Measurements from ENCODE around the gene DNAJC5.

The DNAJC5 gene

DNA sequence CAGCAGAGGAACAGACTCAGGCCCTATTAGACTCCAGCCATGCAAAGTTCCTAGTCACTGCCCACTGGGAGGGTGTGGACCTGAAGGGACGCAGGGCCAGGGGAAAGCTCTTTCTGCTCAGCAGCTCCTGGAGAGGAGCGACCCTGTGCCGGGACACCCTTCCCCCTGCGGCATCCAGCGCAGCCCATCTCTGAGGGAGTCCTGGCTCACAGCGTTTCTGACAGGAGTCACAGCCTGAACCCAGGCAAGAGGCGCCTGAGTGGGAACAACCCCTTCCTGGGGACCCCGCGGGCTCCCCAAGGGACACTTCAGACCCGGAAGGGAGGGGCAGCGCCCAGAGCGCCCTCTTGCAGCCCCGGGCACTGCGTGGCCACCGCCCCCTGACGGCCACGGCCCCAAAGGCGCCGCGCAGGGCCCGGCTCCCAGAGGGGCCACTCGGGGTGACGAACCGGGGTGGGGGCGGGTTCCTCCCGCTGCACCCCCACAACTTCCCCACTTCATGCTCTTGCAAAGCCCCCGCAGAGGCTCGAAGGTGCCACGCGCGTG is 60.4 kb downstream of the DNAJC5 start:
- H3K4me3 ChIP-seq (ENCODE audit: low read depth, low read length), result peak overlapping the region; percentile 93
- TF ChIP-seq, protein P1, sequence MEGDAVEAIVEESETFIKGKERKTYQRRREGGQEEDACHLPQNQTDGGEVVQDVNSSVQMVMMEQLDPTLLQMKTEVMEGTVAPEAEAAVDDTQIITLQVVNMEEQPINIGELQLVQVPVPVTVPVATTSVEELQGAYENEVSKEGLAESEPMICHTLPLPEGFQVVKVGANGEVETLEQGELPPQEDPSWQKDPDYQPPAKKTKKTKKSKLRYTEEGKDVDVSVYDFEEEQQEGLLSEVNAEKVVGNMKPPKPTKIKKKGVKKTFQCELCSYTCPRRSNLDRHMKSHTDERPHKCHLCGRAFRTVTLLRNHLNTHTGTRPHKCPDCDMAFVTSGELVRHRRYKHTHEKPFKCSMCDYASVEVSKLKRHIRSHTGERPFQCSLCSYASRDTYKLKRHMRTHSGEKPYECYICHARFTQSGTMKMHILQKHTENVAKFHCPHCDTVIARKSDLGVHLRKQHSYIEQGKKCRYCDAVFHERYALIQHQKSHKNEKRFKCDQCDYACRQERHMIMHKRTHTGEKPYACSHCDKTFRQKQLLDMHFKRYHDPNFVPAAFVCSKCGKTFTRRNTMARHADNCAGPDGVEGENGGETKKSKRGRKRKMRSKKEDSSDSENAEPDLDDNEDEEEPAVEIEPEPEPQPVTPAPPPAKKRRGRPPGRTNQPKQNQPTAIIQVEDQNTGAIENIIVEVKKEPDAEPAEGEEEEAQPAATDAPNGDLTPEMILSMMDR (conservative IDR thresholded peaks at IDR 0.05; ENCODE audit: low read depth, low read length), result no peak
- no peak for DNase-seq (ENCODE audit: low read depth)

DNA sequence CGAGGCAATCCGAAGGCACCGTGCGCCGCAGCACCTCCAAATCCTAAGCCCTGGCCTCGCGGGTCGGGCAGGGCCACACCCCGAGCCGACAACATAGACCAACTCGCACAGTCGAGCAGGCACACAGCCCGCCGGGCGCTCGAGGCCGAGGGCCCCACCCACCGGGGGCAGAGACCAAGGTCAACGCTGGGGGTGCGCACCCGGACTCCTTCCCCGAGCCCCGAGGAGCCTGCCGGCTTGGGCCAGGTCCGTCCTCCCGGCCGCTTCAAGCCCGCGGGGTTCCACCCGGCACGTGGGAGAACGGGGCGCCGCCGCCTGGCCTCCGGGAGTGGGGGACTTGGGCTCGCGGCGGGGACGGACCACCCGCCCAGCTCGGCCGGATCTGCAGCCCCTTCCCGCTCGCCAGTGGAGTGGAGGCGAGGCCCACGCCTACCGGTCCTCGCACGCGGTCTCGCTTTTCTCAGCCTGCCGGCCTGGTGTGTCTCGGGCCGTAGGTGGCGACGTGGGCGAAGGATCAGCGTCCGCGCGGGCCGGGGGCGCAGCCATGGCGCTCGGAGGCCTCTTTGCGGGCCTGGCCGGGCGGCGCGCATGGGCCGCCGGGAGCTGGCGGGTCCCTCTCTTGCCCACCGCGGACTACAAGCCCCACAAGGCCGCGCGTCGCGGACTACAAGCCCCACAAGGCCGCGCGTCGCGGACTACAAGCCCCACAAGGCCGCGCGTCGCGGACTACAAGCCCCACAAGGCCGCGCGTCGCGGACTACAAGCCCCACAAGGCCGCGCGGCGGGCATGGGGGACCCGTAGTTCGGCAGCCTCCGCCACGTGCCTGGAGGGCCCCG is 61.1 kb downstream of the DNAJC5 start, which contains the start of gene UCKL1:
UCKL1 (minus strand) TSS at position 590 of the 837 bp plus-strand sequence; CDS start at position 546, 44 bp downstream.
- TF ChIP-seq, protein P1 (conservative IDR thresholded peaks at IDR 0.05; ENCODE audit: low read depth, low read length), result no peak
- peak within 1 kb of the TSS; percentile 93 for H3K4me3 ChIP-seq (ENCODE audit: low read depth, low read length)
- peak; percentile 94 for DNase-seq (ENCODE audit: low read depth)

DNA sequence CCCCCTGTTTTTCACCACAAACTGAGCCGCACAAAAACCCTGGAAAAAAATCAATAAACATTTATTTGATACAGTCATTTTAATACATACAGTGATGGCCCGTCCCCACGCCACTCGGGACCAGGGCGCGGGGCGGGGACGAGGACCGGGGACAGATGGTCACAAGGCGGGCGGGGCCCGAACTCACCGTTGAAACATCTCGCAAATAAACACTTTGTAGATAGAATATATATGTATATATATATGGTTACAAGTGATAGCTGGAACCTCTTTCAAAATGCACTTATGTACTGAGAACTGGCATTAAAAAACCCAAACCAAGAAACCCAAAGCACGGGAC is 61.7 kb downstream of the DNAJC5 start:
- TF ChIP-seq, protein P1 (conservative IDR thresholded peaks at IDR 0.05; ENCODE audit: low read depth, low read length), result no peak
- peak overlapping the region; percentile 66 for H3K4me3 ChIP-seq (ENCODE audit: low read depth, low read length)
- no peak for DNase-seq (ENCODE audit: low read depth)

- H3K4me3 ChIP-seq (ENCODE audit: low read depth, low read length), result peak overlapping the region; percentile 66
- TF ChIP-seq, protein P1 (conservative IDR thresholded peaks at IDR 0.05; ENCODE audit: low read depth, low read length), result peak; percentile 27
- peak; percentile 75 for DNase-seq (ENCODE audit: low read depth)
Observed at GRCh38 chr20:63957004-63957689, 62.2 kb downstream of the DNAJC5 start.

- TF ChIP-seq, protein P1 (conservative IDR thresholded peaks at IDR 0.05; ENCODE audit: low read depth, low read length), result no peak
- DNase-seq (ENCODE audit: low read depth), result no peak
- H3K4me3 ChIP-seq (ENCODE audit: low read depth, low read length), result no peak overlapping the region
Observed at GRCh38 chr20:63957690-63958441, 62.9 kb downstream of the DNAJC5 start.

- TF ChIP-seq, protein P1 (conservative IDR thresholded peaks at IDR 0.05; ENCODE audit: low read depth, low read length), result no peak
- DNase-seq (ENCODE audit: low read depth), result no peak
- H3K4me3 ChIP-seq (ENCODE audit: low read depth, low read length), result no peak overlapping the region
Observed at GRCh38 chr20:63958471-63958870, 63.5 kb downstream of the DNAJC5 start.
